IgD-negative memory B cell (primary cell): ENCODE data around the gene TSHR. TPM values are rescaled to one million over a fixed set of nuclear protein-coding genes. Genes with fewer than 3 reads are reported as not detected.
"Not testable (repeated sequence)": the region's sequence is repeated elsewhere in the genome, so short reads cannot be mapped to it uniquely, and the experiment has no call there.

ENCODE experiments used
- H3K27ac Mint-ChIP-seq, 3 donors: one replicate each; pipeline ENCODE4 v1.8.0; 2020 to 2022; ENCODE audit warnings: mild to moderate bottlenecking in 3 of 3, mixed read lengths in 3 of 3, moderate library complexity in 1 of 3
- H3K27me3 Mint-ChIP-seq: one replicate; pipeline ENCODE4 v1.8.0; 2021; ENCODE audit warnings: mixed read lengths
- H3K36me3 Mint-ChIP-seq: one replicate; pipeline ENCODE4 v1.8.0; 2020; ENCODE audit warnings: mild to moderate bottlenecking, mixed read lengths
- H3K4me1 Mint-ChIP-seq, 3 donors: one replicate each; pipeline ENCODE4 v1.8.0; 2020 to 2022; ENCODE audit warnings: mixed read lengths in 3 of 3, mild to moderate bottlenecking in 1 of 3
- H3K4me3 Mint-ChIP-seq, 4 donors: one replicate each; pipeline ENCODE4 v1.8.0; 2020 to 2022; ENCODE audit warnings: mild to moderate bottlenecking in 4 of 4, mixed read lengths in 4 of 4, moderate library complexity in 3 of 4
- H3K9me3 Mint-ChIP-seq, 3 donors: one replicate each; pipeline ENCODE4 v1.8.0; 2020 to 2021; ENCODE audit warnings: mixed read lengths in 3 of 3, mild to moderate bottlenecking in 1 of 3
- polyA plus RNA-seq: library from polyadenylated mRNA; unstranded; fragments of 300-500 nt; fragmentation: Illumina TruSeq; gene quantifications from one replicate; pipeline ENCODE4 v1.2.3, GENCODE V29; 2021

Gene TSHR
- polyA plus RNA-seq, 1 donor from 2014 or later = not detected

DNA sequence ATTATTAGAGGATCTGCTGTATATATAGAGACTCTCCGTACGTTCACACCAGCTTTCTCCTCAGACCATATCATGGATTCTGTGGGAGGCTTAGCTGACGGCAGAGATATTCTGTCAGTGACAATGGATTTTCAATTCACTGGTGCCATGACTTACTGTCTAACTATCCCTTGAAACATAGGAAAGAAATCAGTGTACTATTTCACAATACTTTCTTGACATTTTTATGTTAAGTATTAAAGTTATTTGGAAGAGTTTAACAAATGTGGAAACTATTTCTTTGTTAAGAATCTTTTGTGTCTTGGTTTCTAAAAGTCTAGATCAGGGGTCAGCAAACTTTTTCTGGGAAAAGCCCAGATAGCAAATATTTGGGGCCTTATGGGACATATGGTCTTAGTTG, 146.8 kb downstream of the TSHR start:
- Mint-ChIP-seq H3K4me3 (no peak overlapping the region), H3K36me3 (no peaks in the 10 kb centered on the region), H3K27me3 (peaks cover 2% of the 10 kb centered on the region), H3K27ac (no peak overlapping the region), H3K4me1 (no peaks in the 10 kb centered on the region), H3K9me3 (no peaks in the 10 kb centered on the region)

DNA sequence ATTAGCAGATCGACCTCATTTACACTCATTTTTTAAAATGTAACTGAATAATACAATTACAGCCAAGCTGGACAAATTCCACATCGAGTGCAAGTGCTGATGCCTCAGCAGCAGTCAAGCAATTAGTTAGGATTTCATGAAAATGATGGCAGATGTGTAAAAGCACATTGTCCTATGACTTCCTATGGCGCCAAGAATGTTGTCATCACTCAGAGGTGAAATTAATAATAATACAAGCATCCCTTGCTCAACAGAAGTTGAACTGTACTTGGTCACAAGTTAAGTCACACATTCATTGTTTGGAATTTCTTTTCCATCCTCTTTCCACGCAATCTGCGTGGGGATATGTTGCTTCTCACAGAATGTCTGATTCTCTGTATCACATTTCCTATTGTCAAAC, 148.0 kb downstream of the TSHR start:
- Mint-ChIP-seq H3K27ac (no peak overlapping the region), H3K4me3 (no peak overlapping the region), H3K9me3 (no peaks in the 10 kb centered on the region), H3K36me3 (no peaks in the 10 kb centered on the region), H3K27me3 (peaks cover 2% of the 10 kb centered on the region), H3K4me1 (no peaks in the 10 kb centered on the region)

DNA sequence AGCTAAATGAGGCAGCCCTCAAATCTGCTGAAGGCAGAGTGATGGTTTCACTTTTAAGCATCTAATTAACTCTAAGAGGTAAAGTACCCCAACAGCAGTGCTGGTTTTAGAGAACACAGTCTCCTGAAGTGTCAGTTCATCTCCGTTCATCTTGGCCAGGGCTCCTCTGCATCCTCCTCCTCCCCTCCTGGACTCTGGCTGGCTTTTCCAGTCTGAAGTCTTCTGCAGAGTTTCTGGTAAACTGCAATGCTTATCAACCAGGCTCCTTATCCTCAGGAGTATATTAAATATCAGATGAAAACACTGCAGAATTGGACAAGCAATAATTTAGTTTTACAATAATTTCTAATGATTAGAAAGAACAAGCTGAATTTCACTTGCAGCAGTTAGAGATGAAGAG, 150.0 kb downstream of the TSHR start:
- no peak overlapping the region for H3K4me3 Mint-ChIP-seq
- H3K4me1 Mint-ChIP-seq = no peaks in the 10 kb centered on the region
- no peaks in the 10 kb centered on the region for H3K9me3 Mint-ChIP-seq
- no peaks in the 10 kb centered on the region for H3K36me3 Mint-ChIP-seq
- H3K27ac Mint-ChIP-seq = no peak overlapping the region
- no peaks in the 10 kb centered on the region for H3K27me3 Mint-ChIP-seq

DNA sequence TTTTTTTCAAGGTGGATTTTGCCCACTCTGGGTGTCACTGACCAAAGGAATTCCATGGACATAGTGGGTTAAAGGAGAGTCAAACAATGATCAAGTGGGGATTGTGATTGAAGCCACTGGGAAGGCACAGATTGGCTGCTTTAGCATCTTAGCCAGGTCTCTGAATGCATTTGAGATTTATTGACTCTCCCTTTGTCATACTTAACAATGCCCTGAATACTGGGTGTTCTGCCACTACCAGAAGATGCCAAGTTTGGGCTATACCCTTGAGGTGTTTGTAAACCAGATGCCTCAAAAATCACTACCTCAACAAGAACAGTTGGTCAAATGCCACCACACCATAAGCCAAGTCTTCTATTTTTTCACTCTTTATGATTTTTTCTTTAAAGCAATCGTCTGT, 150.5 kb downstream of the TSHR start:
- Mint-ChIP-seq H3K9me3 (no peaks in the 10 kb centered on the region), H3K4me1 (no peaks in the 10 kb centered on the region), H3K36me3 (no peaks in the 10 kb centered on the region), H3K27ac (no peak overlapping the region), H3K27me3 (no peaks in the 10 kb centered on the region), H3K4me3 (no peak overlapping the region)

DNA sequence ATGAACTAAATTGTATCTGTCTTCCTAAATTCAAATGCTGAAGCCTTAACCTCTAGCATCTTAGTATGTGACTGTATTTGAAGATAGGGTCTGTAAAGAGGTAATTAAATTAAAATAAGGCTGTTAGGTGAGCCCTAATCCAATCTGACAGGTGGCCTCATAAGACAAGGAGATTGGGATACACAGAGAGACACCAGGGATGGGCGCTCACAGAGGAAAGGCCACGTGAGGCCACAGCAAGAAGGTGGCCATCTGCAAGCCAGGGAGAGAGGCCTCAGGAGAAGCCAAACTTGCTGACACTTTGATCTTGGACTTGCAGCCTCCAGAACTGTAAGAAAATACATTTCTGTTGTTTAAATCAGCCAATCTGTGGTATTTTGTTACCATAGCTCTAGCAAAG, 154.8 kb downstream of the TSHR start:
- Mint-ChIP-seq H3K4me3 (no peak overlapping the region), H3K27me3 (peaks cover 3% of the 10 kb centered on the region), H3K9me3 (no peaks in the 10 kb centered on the region), H3K27ac (no peak overlapping the region), H3K4me1 (no peaks in the 10 kb centered on the region), H3K36me3 (no peaks in the 10 kb centered on the region)

DNA sequence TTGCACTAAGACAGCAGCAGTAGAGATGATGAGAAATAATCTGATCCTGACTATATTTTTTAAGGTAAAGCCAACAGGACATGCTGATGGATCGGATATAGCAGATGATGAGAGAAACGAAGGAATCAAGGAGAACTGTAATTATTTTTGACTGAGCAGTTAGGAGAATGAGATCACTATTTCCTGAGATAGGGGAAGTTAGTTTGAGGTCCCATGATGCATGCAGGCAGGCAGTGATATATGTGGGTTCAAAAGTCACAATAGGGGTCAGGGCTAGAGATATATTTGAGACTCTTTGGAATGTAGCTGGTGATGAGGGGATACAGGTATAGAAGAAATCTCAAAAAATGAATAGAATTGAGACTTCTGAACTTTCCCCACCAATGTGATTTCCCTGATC, 157.8 kb downstream of the TSHR start:
- Mint-ChIP-seq H3K36me3 (no peaks in the 10 kb centered on the region), H3K27me3 (peaks cover 3% of the 10 kb centered on the region), H3K9me3 (no peaks in the 10 kb centered on the region), H3K4me1 (no peaks in the 10 kb centered on the region), H3K27ac (no peak overlapping the region), H3K4me3 (no peak overlapping the region)

DNA sequence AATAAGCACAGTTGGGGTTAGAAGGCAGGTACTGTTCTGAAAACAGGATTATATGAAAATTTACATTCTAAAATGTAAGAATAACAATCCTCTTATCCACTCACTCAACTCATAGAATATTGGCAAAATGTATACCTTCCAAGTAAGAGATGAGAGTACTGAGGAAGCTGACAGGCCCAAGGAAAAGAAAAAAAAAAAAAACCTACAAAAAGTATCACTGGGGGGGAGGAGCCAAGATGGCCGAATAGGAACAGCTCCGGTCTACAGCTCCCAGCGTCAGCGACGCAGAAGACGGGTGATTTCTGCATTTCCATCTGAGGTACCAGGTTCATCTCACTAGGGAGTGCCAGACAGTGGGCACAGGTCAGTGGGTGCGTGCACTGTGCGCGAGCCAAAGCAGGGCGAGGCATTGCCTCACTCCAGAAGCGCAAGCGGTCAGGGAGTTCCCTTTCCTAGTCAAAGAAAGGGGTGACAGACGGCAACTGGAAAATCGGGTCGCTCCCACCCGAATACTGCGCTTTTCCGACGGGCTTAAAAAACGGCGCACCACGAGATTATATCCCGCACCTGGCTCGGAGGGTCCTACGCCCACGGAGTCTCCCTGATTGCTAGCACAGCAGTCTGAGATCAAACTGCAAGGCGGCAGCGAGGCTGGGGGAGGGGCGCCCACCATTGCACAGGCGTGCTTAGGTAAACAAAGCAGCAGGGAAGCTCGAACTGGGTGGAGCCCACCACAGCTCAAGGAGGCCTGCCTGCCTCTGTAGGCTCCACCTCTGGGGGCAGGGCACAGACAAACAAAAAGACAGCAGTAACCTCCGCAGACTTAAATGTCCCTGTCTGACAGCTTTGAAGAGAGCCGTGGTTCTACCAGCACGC, 158.8 kb downstream of the TSHR start:
- not testable (repeated sequence) for H3K36me3 Mint-ChIP-seq, H3K27me3 Mint-ChIP-seq, H3K27ac Mint-ChIP-seq, H3K9me3 Mint-ChIP-seq, H3K4me1 Mint-ChIP-seq, H3K4me3 Mint-ChIP-seq

DNA sequence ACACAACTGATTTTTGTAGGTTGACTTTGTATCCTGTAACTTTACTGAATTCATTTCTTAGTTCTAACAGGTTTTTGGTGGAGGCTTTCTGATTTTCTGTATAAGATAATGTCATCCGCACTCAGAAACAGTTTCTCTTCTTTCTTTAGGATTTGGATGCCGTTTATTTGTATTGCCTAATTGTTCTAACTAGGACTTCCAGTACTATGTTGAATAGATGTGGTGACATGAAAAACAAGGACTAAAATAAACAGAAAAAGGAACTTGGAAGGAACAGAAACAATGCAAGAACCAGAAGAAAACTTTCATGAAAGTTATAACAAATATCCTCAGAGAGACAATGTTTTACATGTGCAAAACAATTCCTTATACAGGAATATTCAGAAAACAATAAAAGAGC, 165.1 kb downstream of the TSHR start:
- Mint-ChIP-seq H3K4me1 (peaks cover 19 to 27% (median 24%) of the 10 kb centered on the region in 3 donors), H3K27me3 (peaks cover 3% of the 10 kb centered on the region), H3K36me3 (peaks cover 5% of the 10 kb centered on the region), H3K27ac (peak overlapping the region in 2 of 3 donors; percentile 7 to 79), H3K9me3 (peaks cover 0 to 4% (median 1%) of the 10 kb centered on the region in 3 donors), H3K4me3 (peak overlapping the region in 2 of 4 donors; percentile 27 to 85)

DNA sequence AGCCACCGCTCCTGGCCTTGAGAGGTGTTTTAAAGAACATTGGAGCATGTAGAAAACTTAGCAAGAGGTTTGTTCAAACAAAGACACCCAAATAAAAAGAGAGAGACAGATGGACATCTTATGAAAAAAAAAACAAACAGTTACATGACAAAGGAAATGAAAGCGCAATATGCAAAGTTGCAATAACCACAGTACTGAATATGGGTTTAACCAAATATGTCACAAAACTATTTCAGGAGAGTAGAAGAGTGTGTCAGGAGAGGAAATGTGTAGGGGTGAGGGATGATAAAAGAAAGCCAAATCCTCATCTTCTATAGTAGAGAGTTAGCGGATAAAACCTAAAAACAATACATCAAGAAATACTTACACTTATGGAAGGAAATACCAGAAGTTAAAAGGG, 166.9 kb downstream of the TSHR start:
- H3K4me1 Mint-ChIP-seq = peaks cover 29 to 33% (median 30%) of the 10 kb centered on the region in 3 donors
- H3K9me3 Mint-ChIP-seq = peaks cover 0 to 4% (median 1%) of the 10 kb centered on the region in 3 donors
- H3K27ac Mint-ChIP-seq = peak overlapping the region; percentile 16 to 60 (median 30)
- peak overlapping the region in 3 of 4 donors; percentile 0 to 86 (median 4) for H3K4me3 Mint-ChIP-seq
- peaks cover 5% of the 10 kb centered on the region for H3K36me3 Mint-ChIP-seq
- peaks cover 10% of the 10 kb centered on the region for H3K27me3 Mint-ChIP-seq

DNA sequence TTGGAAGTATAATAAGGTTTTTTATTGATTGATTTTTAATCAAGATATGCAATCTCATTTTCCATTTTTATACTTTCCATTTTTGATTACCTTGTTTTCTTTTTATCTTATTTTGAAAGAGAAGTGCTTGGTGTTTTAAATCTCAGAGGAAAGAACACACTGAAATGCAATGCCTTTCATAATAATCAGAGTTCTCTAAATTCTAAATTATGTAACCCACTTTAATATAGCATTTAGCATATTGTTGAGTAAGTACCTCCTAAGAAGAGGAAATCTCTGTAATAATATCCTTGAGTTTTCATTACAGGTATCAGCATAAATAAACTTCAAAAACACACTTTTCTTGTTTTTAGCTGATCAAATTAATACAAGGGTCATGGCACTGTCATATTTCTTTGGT, 168.4 kb downstream of the TSHR start:
- Mint-ChIP-seq H3K4me1 (peaks cover 29 to 33% (median 30%) of the 10 kb centered on the region in 3 donors), H3K36me3 (peaks cover 5% of the 10 kb centered on the region), H3K27ac (no peak overlapping the region), H3K27me3 (peaks cover 13% of the 10 kb centered on the region), H3K9me3 (peaks cover 0 to 5% (median 1%) of the 10 kb centered on the region in 3 donors), H3K4me3 (peak overlapping the region in 1 of 4 donors; percentile 55)

DNA sequence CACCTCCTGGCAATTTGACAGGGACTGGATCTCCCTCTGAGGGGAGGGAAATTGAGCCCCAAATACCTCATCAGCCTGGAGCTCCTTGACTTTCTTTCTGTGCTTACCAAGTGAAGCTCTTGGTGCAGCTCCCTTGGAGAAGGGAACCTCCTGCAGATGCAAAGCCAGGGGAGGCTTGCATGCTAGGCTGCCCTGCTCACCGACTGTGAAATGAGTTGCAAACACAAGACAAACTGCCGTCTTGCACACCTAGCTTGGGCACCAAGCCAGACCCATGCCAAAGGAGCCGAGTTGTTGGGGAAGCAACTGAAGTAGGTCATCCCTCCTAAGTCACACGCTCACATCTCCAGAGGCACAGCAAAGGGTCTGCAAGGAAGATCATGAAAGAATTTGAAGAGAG, 170.1 kb downstream of the TSHR start:
- no peak overlapping the region for H3K27ac Mint-ChIP-seq
- peak overlapping the region in 2 of 4 donors; percentile 30 to 67 for H3K4me3 Mint-ChIP-seq
- peaks cover 28 to 30% (median 29%) of the 10 kb centered on the region in 3 donors for H3K4me1 Mint-ChIP-seq
- H3K9me3 Mint-ChIP-seq = peaks cover 0 to 1% (median 1%) of the 10 kb centered on the region in 3 donors
- peaks cover 5% of the 10 kb centered on the region for H3K36me3 Mint-ChIP-seq
- H3K27me3 Mint-ChIP-seq = peaks cover 13% of the 10 kb centered on the region

DNA sequence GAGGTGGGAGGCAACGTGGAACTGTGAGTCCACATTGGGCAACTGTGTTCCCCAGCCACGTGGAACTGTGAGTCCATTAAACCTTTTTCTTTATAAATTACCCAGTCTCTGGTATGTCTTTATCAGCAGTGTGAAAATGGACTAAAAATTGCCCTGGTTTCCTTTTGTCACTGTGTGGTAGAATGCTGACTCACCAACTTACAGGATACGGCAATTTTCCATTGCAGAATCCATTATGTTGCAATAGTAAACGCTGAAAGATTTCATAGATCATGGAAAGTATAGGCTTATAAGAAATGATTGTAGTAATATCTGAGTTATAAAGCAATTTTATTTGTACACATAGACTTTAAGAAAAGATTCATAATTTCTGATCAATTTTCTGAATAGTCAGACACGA, 172.4 kb downstream of the TSHR start:
- Mint-ChIP-seq H3K9me3 (peaks cover 0 to 1% (median 1%) of the 10 kb centered on the region in 3 donors), H3K4me3 (no peak overlapping the region), H3K27ac (no peak overlapping the region), H3K27me3 (peaks cover 11% of the 10 kb centered on the region), H3K4me1 (peaks cover 12 to 18% (median 13%) of the 10 kb centered on the region in 3 donors), H3K36me3 (no peaks in the 10 kb centered on the region)

DNA sequence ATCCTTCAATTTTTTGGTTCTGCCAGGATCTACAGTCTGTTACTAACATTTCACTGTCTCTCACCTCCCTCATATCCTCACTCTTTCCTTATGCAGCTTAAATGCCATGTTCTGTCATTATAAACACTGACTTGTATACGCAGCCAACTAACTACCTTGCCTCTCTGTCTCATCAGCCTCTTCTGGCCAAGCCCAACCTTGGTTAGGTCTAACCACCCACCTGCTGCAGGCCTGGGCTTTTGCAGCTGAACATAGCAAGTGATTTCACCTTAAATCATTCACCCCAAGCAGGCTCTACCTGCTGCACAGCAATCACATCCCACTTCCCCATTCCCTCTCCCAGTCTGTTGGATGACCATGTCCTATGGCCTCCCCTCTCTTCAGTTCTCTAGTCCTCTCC, 173.8 kb downstream of the TSHR start:
- H3K36me3 Mint-ChIP-seq = no peaks in the 10 kb centered on the region
- peaks cover 0 to 1% (median 1%) of the 10 kb centered on the region in 3 donors for H3K9me3 Mint-ChIP-seq
- H3K27ac Mint-ChIP-seq = no peak overlapping the region
- H3K27me3 Mint-ChIP-seq = peaks cover 11% of the 10 kb centered on the region
- H3K4me1 Mint-ChIP-seq = peaks cover 11 to 12% (median 11%) of the 10 kb centered on the region in 3 donors
- H3K4me3 Mint-ChIP-seq = no peak overlapping the region

DNA sequence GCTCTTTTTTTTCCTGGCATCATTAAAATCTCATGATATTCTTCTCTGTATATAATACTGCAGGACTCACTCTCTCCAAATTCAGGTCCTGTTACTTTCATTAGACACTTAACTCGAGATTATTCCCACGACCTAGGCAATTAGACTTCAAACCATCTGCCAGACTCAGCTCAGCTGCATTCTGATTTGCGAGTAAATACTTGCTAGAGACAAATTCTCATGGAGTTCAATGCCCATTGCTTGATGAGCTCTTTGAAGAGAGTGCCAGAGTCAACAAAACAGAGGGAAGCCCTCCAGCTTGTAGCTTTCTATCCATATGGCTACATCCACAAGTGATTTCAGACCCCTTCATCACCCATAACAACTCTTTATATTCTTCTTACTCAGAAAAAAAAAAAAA, 177.0 kb downstream of the TSHR start:
- no peak overlapping the region for H3K4me3 Mint-ChIP-seq
- H3K27ac Mint-ChIP-seq = no peak overlapping the region
- no peaks in the 10 kb centered on the region for H3K36me3 Mint-ChIP-seq
- H3K27me3 Mint-ChIP-seq = peaks cover 2% of the 10 kb centered on the region
- peaks cover 0 to 1% (median 0%) of the 10 kb centered on the region in 3 donors for H3K9me3 Mint-ChIP-seq
- H3K4me1 Mint-ChIP-seq = no peaks in the 10 kb centered on the region

DNA sequence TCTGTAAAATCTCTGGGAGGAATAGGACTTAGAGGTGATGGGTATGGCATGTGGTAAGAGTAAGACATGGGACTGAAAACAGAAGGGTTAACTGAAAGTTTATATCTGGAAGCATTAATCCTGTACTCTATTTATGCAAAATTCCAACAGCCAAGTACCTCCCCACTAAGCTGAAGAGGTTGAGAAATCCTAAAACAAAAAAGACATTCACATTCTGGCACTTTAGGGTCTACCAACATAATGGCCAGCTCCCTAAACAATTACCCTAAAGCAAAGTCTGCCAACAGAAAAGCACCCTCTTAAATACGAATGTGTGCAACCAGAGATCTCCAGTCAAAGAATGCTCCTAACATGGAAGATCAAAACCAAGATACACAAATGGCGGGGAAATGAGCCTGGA, 178.0 kb downstream of the TSHR start:
- no peaks in the 10 kb centered on the region for H3K36me3 Mint-ChIP-seq
- no peaks in the 10 kb centered on the region for H3K9me3 Mint-ChIP-seq
- H3K4me3 Mint-ChIP-seq = no peak overlapping the region
- no peak overlapping the region for H3K27ac Mint-ChIP-seq
- no peaks in the 10 kb centered on the region for H3K27me3 Mint-ChIP-seq
- H3K4me1 Mint-ChIP-seq = no peaks in the 10 kb centered on the region

DNA sequence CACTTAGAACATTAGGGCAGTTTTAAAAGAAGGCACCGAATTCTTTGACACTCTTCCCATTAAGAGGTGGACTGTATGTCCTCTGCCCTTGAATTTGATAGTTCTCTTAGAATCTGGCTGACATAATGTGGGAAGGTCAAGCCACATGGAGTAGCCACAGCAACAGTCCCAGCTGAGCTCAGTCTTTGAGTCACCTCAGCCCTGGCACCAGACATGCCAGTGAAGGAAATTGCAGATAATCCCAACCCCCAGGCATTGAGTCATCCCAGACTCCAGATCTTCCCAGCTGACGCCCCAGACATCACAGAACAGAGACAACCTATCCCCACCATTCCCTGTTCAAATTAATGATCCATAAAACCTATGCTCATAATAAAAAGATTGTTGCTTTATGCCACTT, 181.9 kb downstream of the TSHR start:
- Mint-ChIP-seq H3K4me1 (no peaks in the 10 kb centered on the region), H3K9me3 (no peaks in the 10 kb centered on the region), H3K36me3 (no peaks in the 10 kb centered on the region), H3K27ac (no peak overlapping the region), H3K27me3 (no peaks in the 10 kb centered on the region), H3K4me3 (no peak overlapping the region)
